Panc1 (cell line): ENCODE results near the gene PIH1D1.

Experiments
- CTCF ChIP-seq: fragments of 450-650 bp; IDR thresholded peaks from 2 replicates; pipeline ENCODE4 v1.5.1; 2017; ENCODE audit warnings: mild to moderate bottlenecking
- REST ChIP-seq, 2 experiments: IDR thresholded peaks; 2 replicates each; pipeline ENCODE4 v1.6.1; 2011 to 2012; ENCODE audit warnings: low read depth in 2 of 2, control low read depth in 1 of 2, low read length in 1 of 2, mild to moderate bottlenecking in 1 of 2, moderate library complexity in 1 of 2; ENCODE audit not compliant: insufficient read depth in 1 of 2
- TCF7L2 ChIP-seq: IDR thresholded peaks from 2 replicates; pipeline ENCODE4 v1.6.1; 2011; ENCODE audit warnings: mild to moderate bottlenecking, low read depth, low read length, inconsistent platforms

- no peak for TF ChIP-seq CTCF
- TF ChIP-seq TCF7L2, result no peak
- no peak for TF ChIP-seq REST (IDR thresholded peaks at IDR 0.05; ENCODE audit: insufficient read depth in 1 of 2, low read depth in 2 of 2, low read length in 1 of 2)
These were observed 39.8 kb downstream of the PIH1D1 start for GRCh38 chr19:49411681-49412326.
